Activated CD8-positive, alpha-beta memory T cell treated with anti-CD3 and anti-CD28 coated beads, Interleukin-2, amount 50 U/mL, for 24 hours (primary cell): ENCODE data around the gene SYNJ2.

Source experiments
- DNase-seq: peaks from one replicate; pipeline ENCODE4 v3.0.0-alpha.2; 2020; ENCODE audit errors: extremely low read depth

SYNJ2 gene

DNA sequence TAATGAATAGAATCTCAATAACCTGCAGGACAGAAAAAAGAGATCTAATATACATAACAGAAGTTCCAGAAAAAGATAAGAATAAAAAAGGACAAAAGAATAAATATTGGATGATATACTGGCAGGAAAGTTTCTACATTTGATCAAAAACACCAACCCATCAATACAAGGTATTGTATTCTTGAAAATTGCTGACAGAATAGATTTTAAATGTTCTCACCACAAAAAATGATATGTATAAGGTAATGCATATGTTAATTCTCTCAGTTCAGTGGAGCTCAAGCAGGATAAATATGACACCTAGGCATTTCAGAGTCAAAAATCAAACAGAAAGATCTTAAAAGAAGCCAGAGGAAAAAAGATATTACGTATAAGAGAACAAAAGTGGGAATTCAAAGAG lies 142.6 kb downstream of the SYNJ2 start:
- DNase-seq: no peak

DNA sequence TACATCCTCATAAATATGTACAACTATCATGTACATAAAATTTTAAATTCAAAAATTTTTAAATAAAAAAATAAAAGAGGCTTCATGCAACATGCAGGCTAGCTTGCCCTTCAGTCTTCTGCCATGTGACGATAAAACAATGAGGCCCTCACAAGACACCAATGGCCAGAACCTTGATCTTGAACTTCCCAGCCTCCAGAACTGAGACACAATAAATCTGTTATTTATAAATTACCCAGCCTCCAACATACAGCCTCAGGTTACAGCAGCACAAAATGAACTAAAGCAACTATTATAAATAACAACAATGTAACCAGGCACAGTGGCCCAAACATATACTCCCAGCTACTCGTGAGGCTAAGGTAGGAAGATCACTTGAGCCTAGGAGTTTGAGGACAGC lies 143.6 kb downstream of the SYNJ2 start:
- no peak for DNase-seq

DNA sequence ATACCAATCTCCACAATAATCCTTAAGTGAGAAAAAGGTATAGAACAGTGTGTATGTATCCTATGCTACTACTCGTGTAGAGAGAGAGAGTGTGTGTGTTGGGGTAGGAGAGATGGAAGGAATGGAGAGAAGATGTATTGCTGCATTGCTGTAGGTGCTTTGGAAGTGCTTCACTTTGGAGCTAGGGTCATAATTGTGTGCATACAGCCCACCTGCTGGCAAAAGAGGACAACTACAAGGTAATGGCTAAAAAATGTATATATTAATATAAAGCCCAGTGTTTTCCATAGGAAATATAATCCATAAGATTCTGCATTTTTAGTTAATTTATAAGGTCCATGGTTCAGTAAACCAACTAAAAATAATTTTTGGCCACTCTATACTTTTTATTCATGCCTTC lies 150.3 kb downstream of the SYNJ2 start:
- DNase-seq: no peak

DNA sequence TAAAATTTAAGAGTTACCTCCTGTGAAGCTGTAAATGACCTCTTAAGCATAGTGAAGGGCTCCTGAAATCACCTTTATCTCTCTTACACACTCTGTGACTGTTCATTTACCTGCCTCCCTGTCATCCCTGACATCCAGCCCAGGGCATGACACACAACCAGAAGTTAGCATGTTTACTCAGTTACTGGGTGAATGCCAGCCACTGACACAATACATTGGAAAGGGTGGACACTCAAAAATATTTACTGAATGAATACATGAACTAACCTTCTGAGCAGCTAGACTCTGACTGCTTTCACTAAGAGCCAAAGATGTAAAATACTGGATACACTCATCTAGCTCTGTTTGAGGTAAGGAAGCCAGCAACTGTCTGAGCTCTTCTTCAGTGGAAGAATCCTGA lies 161.1 kb downstream of the SYNJ2 start:
- no peak for DNase-seq

DNA sequence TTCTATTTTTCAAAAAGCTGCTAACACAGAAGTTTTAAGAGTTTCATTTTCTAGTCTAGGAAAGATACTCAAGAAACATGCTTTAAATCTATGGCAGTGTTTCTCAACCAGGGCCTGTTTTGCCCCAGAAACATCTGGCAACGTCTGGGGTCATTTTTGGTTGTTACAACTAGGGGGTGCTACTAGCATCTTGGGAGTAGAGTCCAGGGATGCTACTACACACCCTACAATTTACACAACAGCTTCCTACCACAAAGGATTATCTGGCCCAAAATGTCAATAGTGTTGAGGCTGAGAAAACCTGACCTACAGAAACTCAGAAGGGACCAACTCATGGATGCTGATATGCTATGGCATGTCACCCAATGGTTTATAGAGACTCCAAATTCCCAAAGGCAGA lies 162.0 kb downstream of the SYNJ2 start:
- DNase-seq: no peak
